Activated naive CD4-positive, alpha-beta T cell treated with anti-CD3 and anti-CD28 coated beads, Interleukin-2, amount 50 U/mL, for 24 hours (primary cell): ENCODE data around the gene PRR7.

Experiments
- H3K27ac Mint-ChIP-seq: one replicate; pipeline ENCODE4 v1.8.0; 2021; ENCODE audit warnings: mild to moderate bottlenecking, mixed read lengths
- H3K27me3 Mint-ChIP-seq: one replicate; pipeline ENCODE4 v1.8.0; 2021; ENCODE audit warnings: mixed read lengths
- H3K36me3 Mint-ChIP-seq: one replicate; pipeline ENCODE4 v1.8.0; 2021; ENCODE audit warnings: mixed read lengths
- H3K4me1 Mint-ChIP-seq: one replicate; pipeline ENCODE4 v1.8.0; 2021; ENCODE audit warnings: mixed read lengths
- H3K4me3 Mint-ChIP-seq: one replicate; pipeline ENCODE4 v1.8.0; 2021; ENCODE audit warnings: mild to moderate bottlenecking, mixed read lengths
- H3K9me3 Mint-ChIP-seq: one replicate; pipeline ENCODE4 v1.8.0; 2021; ENCODE audit warnings: mixed read lengths

Gene PRR7

GRCh38 chr5:177440990-177441780 is 5.4 kb upstream of the PRR7 start:
- no peaks in the 10 kb centered on the region for H3K27me3 Mint-ChIP-seq
- no peaks in the 10 kb centered on the region for H3K9me3 Mint-ChIP-seq
- peaks cover 67% of the 10 kb centered on the region for H3K4me1 Mint-ChIP-seq
- H3K4me3 Mint-ChIP-seq, result no peak overlapping the region
- peaks cover 11% of the 10 kb centered on the region for H3K36me3 Mint-ChIP-seq
- H3K27ac Mint-ChIP-seq, result no peak overlapping the region

- no peaks in the 10 kb centered on the region for H3K9me3 Mint-ChIP-seq
- H3K27me3 Mint-ChIP-seq, result no peaks in the 10 kb centered on the region
- H3K4me1 Mint-ChIP-seq, result peaks cover 61% of the 10 kb centered on the region
Measured at GRCh38 chr5:177442066-177442826, 4.4 kb upstream of the PRR7 start.

GRCh38 chr5:177443144-177443983 is 3.2 kb upstream of the PRR7 start:
- H3K4me3 Mint-ChIP-seq, result no peak overlapping the region
- H3K36me3 Mint-ChIP-seq, result peaks cover 6% of the 10 kb centered on the region
- peak overlapping the region; percentile 32 for H3K27ac Mint-ChIP-seq
- H3K9me3 Mint-ChIP-seq, result no peaks in the 10 kb centered on the region
- H3K4me1 Mint-ChIP-seq, result peaks cover 57% of the 10 kb centered on the region
- no peaks in the 10 kb centered on the region for H3K27me3 Mint-ChIP-seq

More at GRCh38 chr5:177442066-177442826, 4.4 kb upstream of the PRR7 start:
- Mint-ChIP-seq H3K4me3 (no peak overlapping the region), H3K27ac (peak overlapping the region; percentile 38), H3K36me3 (peaks cover 8% of the 10 kb centered on the region)

- Mint-ChIP-seq H3K36me3 (peaks cover 4% of the 10 kb centered on the region), H3K27me3 (no peaks in the 10 kb centered on the region), H3K9me3 (no peaks in the 10 kb centered on the region), H3K27ac (peak overlapping the region; percentile 83), H3K4me1 (peaks cover 53% of the 10 kb centered on the region), H3K4me3 (peak overlapping the region; percentile 11)
Measured at GRCh38 chr5:177444106-177445051, 2.2 kb upstream of the PRR7 start.

GRCh38 chr5:177445052-177445916 is 1.3 kb upstream of the PRR7 start:
- Mint-ChIP-seq H3K36me3 (no peaks in the 10 kb centered on the region), H3K27me3 (no peaks in the 10 kb centered on the region), H3K27ac (peak overlapping the region; percentile 80), H3K4me3 (peak overlapping the region; percentile 81), H3K4me1 (peaks cover 44% of the 10 kb centered on the region), H3K9me3 (no peaks in the 10 kb centered on the region)

GRCh38 chr5:177445917-177446199 is 756 bp upstream of the PRR7 start:
- H3K9me3 Mint-ChIP-seq, result no peaks in the 10 kb centered on the region

GRCh38 chr5:177447066-177447610 is 524 bp downstream of the PRR7 start:
- Mint-ChIP-seq H3K27me3 (no peaks in the 10 kb centered on the region), H3K36me3 (no peaks in the 10 kb centered on the region), H3K4me3 (no peak overlapping the region), H3K4me1 (peaks cover 45% of the 10 kb centered on the region), H3K9me3 (no peaks in the 10 kb centered on the region), H3K27ac (no peak overlapping the region)

More at GRCh38 chr5:177445917-177446199, 756 bp upstream of the PRR7 start:
- H3K27me3 Mint-ChIP-seq, result no peaks in the 10 kb centered on the region
- peaks cover 43% of the 10 kb centered on the region for H3K4me1 Mint-ChIP-seq
- H3K4me3 Mint-ChIP-seq, result peak overlapping the region; percentile 81
- peak overlapping the region; percentile 80 for H3K27ac Mint-ChIP-seq
- no peaks in the 10 kb centered on the region for H3K36me3 Mint-ChIP-seq

GRCh38 chr5:177447611-177448243 is 1.1 kb downstream of the PRR7 start:
- peak overlapping the region; percentile 62 for H3K27ac Mint-ChIP-seq
- H3K4me3 Mint-ChIP-seq, result peak overlapping the region; percentile 80
- no peaks in the 10 kb centered on the region for H3K9me3 Mint-ChIP-seq
- H3K27me3 Mint-ChIP-seq, result no peaks in the 10 kb centered on the region
- H3K36me3 Mint-ChIP-seq, result no peaks in the 10 kb centered on the region
- H3K4me1 Mint-ChIP-seq, result peaks cover 46% of the 10 kb centered on the region

- Mint-ChIP-seq H3K4me1 (peaks cover 46% of the 10 kb centered on the region), H3K27me3 (no peaks in the 10 kb centered on the region), H3K36me3 (no peaks in the 10 kb centered on the region), H3K27ac (peak overlapping the region; percentile 89), H3K4me3 (peak overlapping the region; percentile 80), H3K9me3 (no peaks in the 10 kb centered on the region)
Measured at GRCh38 chr5:177448244-177448950, 1.8 kb downstream of the PRR7 start.

- Mint-ChIP-seq H3K9me3 (no peaks in the 10 kb centered on the region), H3K27me3 (no peaks in the 10 kb centered on the region), H3K27ac (no peak overlapping the region), H3K4me3 (no peak overlapping the region), H3K36me3 (no peaks in the 10 kb centered on the region), H3K4me1 (peaks cover 44% of the 10 kb centered on the region)
Measured at GRCh38 chr5:177449140-177450061, 2.8 kb downstream of the PRR7 start.

- Mint-ChIP-seq H3K9me3 (no peaks in the 10 kb centered on the region), H3K4me1 (peaks cover 29% of the 10 kb centered on the region), H3K27me3 (no peaks in the 10 kb centered on the region), H3K4me3 (no peak overlapping the region), H3K27ac (no peak overlapping the region), H3K36me3 (no peaks in the 10 kb centered on the region)
Measured at GRCh38 chr5:177450667-177451424, 4.2 kb downstream of the PRR7 start.
